Measurements from ENCODE around the gene DEDD2.

Gene DEDD2

GRCh38 chr19:42225718-42226292, 8.3 kb upstream of the DEDD2 start:
- no peak for TF ChIP-seq ZNF274 (IDR thresholded peaks at IDR 0.05; ENCODE audit: low read depth, low read length)
- H3K4me3 ChIP-seq (ENCODE audit: low read length) = no peak overlapping the region

DNA sequence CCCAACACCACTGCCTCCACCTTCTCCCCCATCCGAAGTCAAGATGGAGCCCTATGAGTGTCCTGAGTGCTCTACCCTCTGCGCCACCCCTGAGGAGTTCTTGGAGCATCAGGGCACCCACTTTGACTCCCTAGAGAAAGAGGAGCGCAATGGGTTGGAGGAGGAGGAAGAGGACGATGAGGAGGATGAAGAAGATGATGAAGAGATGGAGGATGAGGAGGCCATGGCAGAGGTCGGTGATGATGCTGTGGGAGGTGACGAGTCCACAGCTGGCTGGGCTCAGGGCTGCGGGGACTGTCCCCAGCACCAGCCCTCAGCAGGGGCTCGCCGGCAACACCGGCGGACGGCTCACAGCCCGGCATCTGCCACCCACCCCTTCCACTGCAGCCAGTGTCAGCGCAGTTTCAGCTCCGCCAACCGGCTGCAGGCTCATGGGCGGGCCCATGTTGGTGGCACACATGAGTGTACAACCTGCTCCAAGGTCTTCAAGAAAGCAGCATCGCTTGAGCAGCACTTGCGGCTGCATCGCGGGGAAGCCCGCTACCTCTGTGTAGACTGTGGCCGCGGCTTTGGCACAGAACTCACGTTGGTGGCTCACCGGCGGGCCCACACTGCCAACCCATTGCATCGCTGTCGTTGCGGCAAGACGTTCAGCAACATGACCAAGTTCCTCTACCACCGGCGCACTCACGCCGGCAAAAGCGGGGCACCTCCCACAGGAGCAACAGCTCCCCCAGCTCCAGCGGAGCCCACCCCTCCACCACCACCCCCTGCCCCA, 7.7 kb upstream of the DEDD2 start:
- H3K4me3 ChIP-seq (ENCODE audit: low read length) = no peak overlapping the region
- no peak for TF ChIP-seq ZNF274 (IDR thresholded peaks at IDR 0.05; ENCODE audit: low read depth, low read length)

DNA sequence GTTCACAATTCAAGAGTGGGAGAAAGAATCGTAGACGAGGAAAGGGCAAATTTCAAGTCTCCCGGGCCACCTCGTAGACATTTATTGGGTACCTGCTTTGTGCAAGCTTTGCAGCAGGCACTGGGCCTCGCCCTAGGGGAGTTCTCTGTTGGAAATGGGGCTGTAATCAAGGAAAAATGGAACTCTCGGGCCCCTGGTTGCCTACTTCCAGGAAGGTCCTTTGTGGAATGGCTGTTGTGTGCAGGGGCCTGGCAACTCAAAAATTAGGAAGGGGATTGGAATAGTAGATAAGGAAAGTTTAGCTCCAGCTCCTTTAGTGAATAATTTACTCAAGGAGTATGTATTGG, 3.2 kb upstream of the DEDD2 start:
- peak overlapping the region; percentile 96 for H3K4me3 ChIP-seq (ENCODE audit: low read length)
- no peak for TF ChIP-seq ZNF274 (IDR thresholded peaks at IDR 0.05; ENCODE audit: low read depth, low read length)

GRCh38 chr19:42219812-42220750, 2.6 kb upstream of the DEDD2 start, which contains the start of gene ZNF526:
ZNF526 (plus strand) TSS chr19:42220312; CDS start chr19:42224404, 4,092 bp downstream.
- H3K4me3 ChIP-seq (ENCODE audit: low read length) = peak within 1 kb of the TSS; percentile 96
- no peak for TF ChIP-seq ZNF274 (IDR thresholded peaks at IDR 0.05; ENCODE audit: low read depth, low read length)

DNA sequence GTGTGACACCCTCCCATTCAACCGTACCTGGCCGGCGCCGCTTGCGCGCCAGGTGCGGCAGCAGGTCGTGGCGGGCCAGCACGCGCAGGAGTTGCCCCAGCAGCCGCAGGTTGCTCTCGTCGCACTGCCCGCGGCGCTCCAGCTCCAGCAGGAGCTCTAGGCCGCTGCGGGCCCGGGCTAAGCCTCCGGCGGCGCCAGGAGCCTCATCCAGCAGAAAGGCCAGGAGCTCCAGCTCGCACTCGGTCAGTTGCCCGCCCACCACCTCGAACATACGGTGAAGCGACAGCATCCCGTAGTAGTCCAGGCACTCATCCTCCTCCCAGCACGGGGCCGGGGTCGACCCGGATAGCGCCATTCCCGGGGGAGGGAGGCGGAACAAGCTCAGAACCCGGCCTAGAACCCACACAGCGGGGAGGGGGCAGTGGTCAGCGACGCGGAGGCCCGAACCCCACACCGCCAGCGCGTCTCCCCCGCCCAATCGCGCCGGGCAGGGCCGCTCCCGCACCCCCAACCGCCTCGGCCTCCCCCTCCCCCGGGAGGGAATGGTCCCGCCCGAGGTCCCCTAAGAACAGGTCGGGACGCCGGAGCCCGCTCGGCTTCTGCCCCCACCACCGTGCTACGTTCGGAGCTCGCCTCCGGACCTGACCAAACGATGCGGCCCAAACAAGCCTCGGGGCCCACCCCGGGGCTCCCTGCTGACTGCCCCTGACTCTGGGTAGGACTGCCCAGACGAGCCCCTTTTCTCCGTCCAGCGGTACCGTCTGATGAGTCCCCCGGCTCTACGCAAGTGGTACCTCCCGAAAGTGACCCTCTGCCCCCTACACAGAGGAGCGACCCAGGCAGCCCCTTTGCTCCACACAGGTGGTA, 591 bp downstream of the DEDD2 start:
- peak overlapping the region; percentile 87 for H3K4me3 ChIP-seq (ENCODE audit: low read length)

DNA sequence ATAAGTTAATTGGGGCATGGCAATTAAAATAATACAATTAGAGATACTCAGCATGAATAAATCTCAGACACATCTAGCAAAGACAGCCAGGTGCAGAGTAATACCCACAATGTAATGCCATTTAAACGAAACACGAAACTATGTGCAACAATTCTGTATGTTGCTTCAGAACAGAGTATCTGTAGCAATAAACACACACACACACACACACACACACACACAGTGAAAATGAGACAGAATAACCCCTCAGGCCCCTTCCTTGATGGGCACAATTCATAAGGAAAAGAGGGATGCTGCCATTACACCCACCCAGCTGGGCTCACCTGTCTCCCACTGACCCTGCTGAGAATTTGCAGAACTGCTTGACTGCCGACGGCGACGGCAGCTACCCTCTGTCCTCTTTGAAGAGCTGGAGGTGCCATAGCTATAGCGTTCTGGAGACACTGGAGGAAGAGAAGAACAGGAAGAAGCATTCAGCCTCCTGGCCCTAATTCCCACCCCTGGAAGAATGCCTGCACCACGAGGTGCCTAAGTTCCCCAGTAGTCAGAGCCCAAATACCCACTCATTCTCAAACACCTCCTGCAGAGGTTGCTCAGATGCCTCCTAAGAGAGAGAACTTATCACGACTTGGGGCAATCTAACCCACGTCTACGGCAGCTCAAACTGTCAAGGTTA, 2.5 kb downstream of the DEDD2 start:
- no peak overlapping the region for H3K4me3 ChIP-seq (ENCODE audit: low read length)
- no peak for TF ChIP-seq ZNF274 (IDR thresholded peaks at IDR 0.05; ENCODE audit: low read depth, low read length)

More for the DNA sequence above, 591 bp downstream of the DEDD2 start:
- no peak for TF ChIP-seq ZNF274 (IDR thresholded peaks at IDR 0.05; ENCODE audit: low read depth, low read length)

- no peak overlapping the region for H3K4me3 ChIP-seq (ENCODE audit: low read length)
- no peak for TF ChIP-seq ZNF274 (IDR thresholded peaks at IDR 0.05; ENCODE audit: low read depth, low read length)
Measured at GRCh38 chr19:42212886-42213285, 4.6 kb downstream of the DEDD2 start.

GRCh38 chr19:42208612-42209011, 8.9 kb downstream of the DEDD2 start:
- no peak for TF ChIP-seq ZNF274 (IDR thresholded peaks at IDR 0.05; ENCODE audit: low read depth, low read length)
- no peak overlapping the region for H3K4me3 ChIP-seq (ENCODE audit: low read length)

- no peak for TF ChIP-seq ZNF274 (IDR thresholded peaks at IDR 0.05; ENCODE audit: low read depth, low read length)
- H3K4me3 ChIP-seq (ENCODE audit: low read length) = no peak overlapping the region
Measured at GRCh38 chr19:42207767-42208271, 9.7 kb downstream of the DEDD2 start.

DNA sequence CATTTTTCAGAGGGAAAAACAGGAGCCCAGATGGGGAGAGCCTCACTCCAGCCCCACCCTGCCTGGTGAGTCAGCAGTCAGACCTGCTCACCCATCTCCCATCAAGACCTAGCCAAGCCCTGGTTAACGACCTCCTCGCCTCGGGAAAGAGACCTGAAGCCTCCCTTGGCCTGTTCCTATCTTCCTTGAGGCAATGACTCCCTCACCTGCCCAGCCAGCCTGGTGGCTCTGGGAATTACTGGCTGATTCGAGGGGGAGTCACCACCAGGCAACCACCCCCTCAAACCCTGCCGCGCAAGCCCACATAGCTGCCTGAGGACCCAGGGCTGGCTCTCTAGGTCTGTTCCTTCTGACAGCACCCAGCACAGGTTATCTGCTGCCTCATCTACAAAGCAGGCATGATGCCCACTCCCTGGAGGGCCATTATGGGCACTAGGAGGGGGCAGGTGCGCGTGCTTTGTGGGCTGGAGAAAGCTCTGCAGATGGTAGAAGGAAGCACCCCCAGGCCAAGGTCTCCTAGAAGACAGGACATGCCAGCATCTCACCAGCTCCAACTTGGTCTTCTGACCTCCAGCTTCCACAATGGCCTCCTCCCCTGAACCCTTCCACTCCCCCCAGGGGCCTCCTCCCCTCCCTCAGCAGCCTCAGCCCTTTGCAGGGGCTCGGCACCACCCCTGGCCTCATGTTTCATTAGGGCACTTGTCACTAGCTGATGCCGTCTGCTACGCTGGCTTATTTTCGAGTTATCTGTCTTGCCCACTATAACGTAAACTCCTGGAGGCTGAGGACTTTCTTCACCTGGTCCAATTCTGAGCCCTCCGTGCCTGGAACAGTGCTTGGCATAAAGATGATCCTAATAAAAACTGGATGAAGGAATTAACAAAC, 10.4 kb downstream of the DEDD2 start:
- H3K4me3 ChIP-seq (ENCODE audit: low read length) = no peak overlapping the region
- TF ChIP-seq ZNF274 (IDR thresholded peaks at IDR 0.05; ENCODE audit: low read depth, low read length) = no peak

GRCh38 chr19:42204664-42205063, 12.8 kb downstream of the DEDD2 start:
- no peak for TF ChIP-seq ZNF274 (IDR thresholded peaks at IDR 0.05; ENCODE audit: low read depth, low read length)
- no peak overlapping the region for H3K4me3 ChIP-seq (ENCODE audit: low read length)

- no peak for TF ChIP-seq ZNF274 (IDR thresholded peaks at IDR 0.05; ENCODE audit: low read depth, low read length)
- no peak overlapping the region for H3K4me3 ChIP-seq (ENCODE audit: low read length)
Measured at GRCh38 chr19:42203700-42204099, 13.8 kb downstream of the DEDD2 start.
